OCI-LY1 (cell line): Measurements from ENCODE around the gene TMEM222.

Source experiments
- H2AFZ ChIP-seq: fragments of 200-600 bp; sonication (generic), shearing (Covaris generic); 2 replicates; pipeline ENCODE4 v1.6.0; 2014; ENCODE audit warnings: antibody characterized with exemption, mild to moderate bottlenecking, low read length
- H3F3A ChIP-seq: fragments of 200-600 bp; sonication (generic), shearing (Covaris generic); 2 replicates; pipeline ENCODE4 v1.6.0; 2014; ENCODE audit warnings: mild to moderate bottlenecking, antibody characterized with exemption, low read length, moderate library complexity; ENCODE audit not compliant: insufficient read depth
- H3K27ac ChIP-seq: fragments of 200-600 bp; sonication (generic); 2 replicates; pipeline ENCODE4 v1.5.1; 2014; ENCODE audit warnings: low read length, mixed run types, mild to moderate bottlenecking, low read depth; ENCODE audit not compliant: poor library complexity, severe bottlenecking
- H3K27me3 ChIP-seq: fragments of 200-600 bp; sonication (generic); 2 replicates; pipeline ENCODE4 v1.6.0; 2014; ENCODE audit warnings: antibody characterized with exemption, mild to moderate bottlenecking, low read length, moderate library complexity; ENCODE audit not compliant: insufficient read depth
- H3K36me3 ChIP-seq: fragments of 200-600 bp; sonication (generic); 2 replicates; pipeline ENCODE4 v1.6.1; 2014; ENCODE audit warnings: mild to moderate bottlenecking, antibody characterized with exemption, low read length, moderate library complexity, mixed read lengths; ENCODE audit not compliant: insufficient read depth
- H3K4me1 ChIP-seq: fragments of 200-600 bp; sonication (generic); 2 replicates; pipeline ENCODE4 v1.5.1; 2014; ENCODE audit warnings: mild to moderate bottlenecking, low read length, moderate library complexity; ENCODE audit not compliant: insufficient read depth, severe bottlenecking
- H3K4me2 ChIP-seq: fragments of 200-600 bp; sonication (generic), shearing (Covaris generic); 2 replicates; pipeline ENCODE4 v1.6.1; 2014; ENCODE audit warnings: low read length
- H3K4me3 ChIP-seq: fragments of 200-600 bp; sonication (generic); 2 replicates; pipeline ENCODE4 v1.5.1; 2014; ENCODE audit warnings: low read length, low read depth, mild to moderate bottlenecking, mixed read lengths; ENCODE audit not compliant: poor library complexity, severe bottlenecking
- H3K79me2 ChIP-seq: fragments of 200-600 bp; shearing (Covaris generic); 2 replicates; pipeline ENCODE4 v1.6.1; 2016; ENCODE audit warnings: mixed run types, low read length, mixed read lengths; ENCODE audit not compliant: insufficient read depth
- H3K9ac ChIP-seq: fragments of 200-600 bp; sonication (generic), shearing (Covaris generic); 2 replicates; pipeline ENCODE4 v1.6.1; 2014; ENCODE audit warnings: mild to moderate bottlenecking, low read length, mixed read lengths
- H3K9me2 ChIP-seq: fragments of 200-600 bp; sonication (generic), shearing (Covaris generic); 2 replicates; pipeline ENCODE4 v1.6.1; 2014; ENCODE audit warnings: low read depth, mild to moderate bottlenecking, low read length, mixed read lengths
- H3K9me3 ChIP-seq: fragments of 200-600 bp; shearing (Covaris generic); 2 replicates; pipeline ENCODE4 v1.6.1; 2014; ENCODE audit warnings: low read length, mixed read lengths
- H4K20me1 ChIP-seq: fragments of 200-600 bp; sonication (generic), shearing (Covaris generic); 2 replicates; pipeline ENCODE4 v1.6.0; 2016; ENCODE audit warnings: mild to moderate bottlenecking, low read length; ENCODE audit not compliant: insufficient read depth
- CTCF ChIP-seq: fragments of 200-600 bp; sonication (generic), shearing (Covaris generic); IDR thresholded peaks from 2 replicates; pipeline ENCODE4 v1.5.1; 2017; ENCODE audit warnings: mild to moderate bottlenecking, antibody characterized with exemption, low read length, moderate library complexity, mixed read lengths
- EZH2 ChIP-seq: fragments of 200-600 bp; sonication (generic), shearing (Covaris generic); IDR thresholded peaks from 2 replicates; pipeline ENCODE4 v1.8.0; 2017; ENCODE audit warnings: borderline replicate concordance, mixed run types, mild to moderate bottlenecking, antibody characterized with exemption, low read length, moderate library complexity, mixed read lengths

The TMEM222 gene

GRCh38 chr1:27335506-27336422, 13.8 kb downstream of the TMEM222 start:
- TF ChIP-seq CTCF (no peak), EZH2 (no peak)
- Histone ChIP-seq H3K9me3 (no peaks in the 10 kb centered on the region), H3K9ac (no peak overlapping the region), H3K27ac (no peak overlapping the region), H3K4me1 (peaks cover 7% of the 10 kb centered on the region), H3K9me2 (no peaks in the 10 kb centered on the region), H3K36me3 (peaks cover 60% of the 10 kb centered on the region), H2AFZ (no peak overlapping the region), H3K4me3 (no peak overlapping the region), H3F3A (no peaks in the 10 kb centered on the region), H4K20me1 (no peaks in the 10 kb centered on the region), H3K4me2 (no peak overlapping the region), H3K79me2 (no peaks in the 10 kb centered on the region), H3K27me3 (no peaks in the 10 kb centered on the region)

- H3K4me2 ChIP-seq, result no peak overlapping the region
- no peak overlapping the region for H3K9ac ChIP-seq
- peaks cover 51% of the 10 kb centered on the region for H3K36me3 ChIP-seq
- H3K4me3 ChIP-seq, result no peak overlapping the region
- no peaks in the 10 kb centered on the region for H3F3A ChIP-seq
- H3K9me2 ChIP-seq, result no peaks in the 10 kb centered on the region
- H3K27me3 ChIP-seq, result no peaks in the 10 kb centered on the region
- H2AFZ ChIP-seq, result no peak overlapping the region
- no peak overlapping the region for H3K27ac ChIP-seq
- H3K9me3 ChIP-seq, result no peaks in the 10 kb centered on the region
- H3K79me2 ChIP-seq, result no peaks in the 10 kb centered on the region
- peaks cover 17% of the 10 kb centered on the region for H3K4me1 ChIP-seq
- TF ChIP-seq EZH2 (no peak), CTCF (no peak)
- no peaks in the 10 kb centered on the region for H4K20me1 ChIP-seq
Measured at GRCh38 chr1:27336756-27337155, 14.8 kb downstream of the TMEM222 start.

DNA sequence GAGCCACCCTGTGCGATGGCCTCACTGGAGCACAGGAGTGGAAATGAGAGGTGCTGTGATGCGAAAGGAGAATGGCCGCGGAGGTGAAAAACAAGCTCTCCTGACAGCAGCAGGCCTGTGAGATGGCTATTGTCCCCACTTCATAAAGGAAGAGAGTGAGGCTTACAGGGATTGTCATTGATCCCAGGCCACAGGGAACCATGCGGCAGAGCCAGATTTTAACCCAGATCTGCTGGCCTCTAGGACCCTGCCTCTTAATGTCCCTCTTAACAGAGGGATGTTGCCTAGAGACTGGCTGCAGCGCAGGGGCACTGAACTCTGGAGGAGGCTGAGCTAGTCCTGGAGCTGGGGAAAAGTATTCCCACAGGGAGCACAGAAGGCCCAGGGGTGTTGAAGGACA, 16.8 kb downstream of the TMEM222 start:
- Histone ChIP-seq H3K4me1 (peaks cover 37% of the 10 kb centered on the region), H3K9me3 (no peaks in the 10 kb centered on the region), H3K4me3 (no peak overlapping the region), H3K36me3 (peaks cover 31% of the 10 kb centered on the region), H3K79me2 (no peaks in the 10 kb centered on the region), H4K20me1 (no peaks in the 10 kb centered on the region), H3K9me2 (no peaks in the 10 kb centered on the region), H3K4me2 (no peak overlapping the region), H3K27ac (no peak overlapping the region), H3K27me3 (no peaks in the 10 kb centered on the region), H3F3A (no peaks in the 10 kb centered on the region), H3K9ac (no peak overlapping the region), H2AFZ (no peak overlapping the region)
- TF ChIP-seq EZH2, result no peak
- no peak for TF ChIP-seq CTCF
